Endothelial cell of umbilical vein (primary cell): ENCODE data around the gene MYLK. TPM values are rescaled to one million over a fixed set of nuclear protein-coding genes. Genes with fewer than 3 reads are reported as not detected.

Source experiments
- BruUV-seq: library from RNA; stranded (reverse); fragments of 400-500 nt; replicated peaks from 2 replicates; lab custom pipeline; 2021; lab: Mats Ljungman, UMichigan
- CTCF ChIA-PET: fragments of 300-600, 350-600 bp; sonication (Branson Sonifier 250); formaldehyde crosslinking; loops from one replicate; lab custom pipeline; 2021; ENCODE audit warnings: antibody characterized with exemption, inconsistent platforms; lab: Charles Lee
- POLR2A ChIA-PET: fragments of 300-600, 350-600 bp; sonication (Branson Sonifier 250); formaldehyde crosslinking; loops from one replicate; lab custom pipeline; 2021; ENCODE audit warnings: antibody characterized with exemption, inconsistent platforms; lab: Charles Lee
- DNase-seq: peaks from one replicate; pipeline ENCODE4 v3.0.0-alpha.2; 2011; ENCODE audit warnings: low read depth, low spot score
- FAIRE-seq: peaks from 2 replicates; lab custom pipeline; 2011; peaks lifted over from hg19 to GRCh38; lab: Jason Lieb, UNC
- H2AFZ ChIP-seq: 2 replicates; pipeline ENCODE4 v1.6.0; 2012; ENCODE audit warnings: low read depth, low read length, control low read depth, inconsistent platforms
- H3K27ac ChIP-seq: 2 replicates; pipeline ENCODE4 v1.5.1; 2011; ENCODE audit warnings: low read depth, mild to moderate bottlenecking, control low read depth, low read length, moderate library complexity; ENCODE audit not compliant: insufficient read depth
- H3K27me3 ChIP-seq, 2 experiments: 2 replicates each; pipeline versions ENCODE4 v1.6.0 to v1.6.1; 2011; ENCODE audit warnings: low read length in 2 of 2, mixed read lengths in 1 of 2; ENCODE audit not compliant: control insufficient read depth in 2 of 2, insufficient read depth in 2 of 2
- H3K36me3 ChIP-seq, 2 experiments: 2 replicates in 1 of 2; 3 replicates in 1 of 2; pipeline ENCODE4 v1.5.1; 2011; ENCODE audit warnings: low read length in 2 of 2, mild to moderate bottlenecking in 1 of 2, moderate library complexity in 1 of 2; ENCODE audit not compliant: control insufficient read depth in 2 of 2, insufficient read depth in 2 of 2; ENCODE audit errors: extremely low read depth in 1 of 2
- H3K4me1 ChIP-seq: 3 replicates; pipeline ENCODE4 v1.5.1; 2011; ENCODE audit warnings: mild to moderate bottlenecking, low read length; ENCODE audit not compliant: control insufficient read depth, insufficient read depth; ENCODE audit errors: extremely low read depth
- H3K4me2 ChIP-seq: 2 replicates; pipeline ENCODE4 v1.6.1; 2011; ENCODE audit warnings: low read length, control low read depth, mixed read lengths; ENCODE audit not compliant: insufficient read depth
- H3K4me3 ChIP-seq, 3 experiments: fragments of 200-600 bp in 1 of 3; sonication (generic), shearing (Covaris generic) in 1 of 3; replicated peaks in 1 of 3; 2 replicates each; pipeline ENCODE4 v1.5.1; 2011 to 2016; ENCODE audit warnings: control low read depth in 3 of 3, low read length in 3 of 3, mild to moderate bottlenecking in 2 of 3, inconsistent platforms in 1 of 3, low read depth in 1 of 3, moderate library complexity in 1 of 3; ENCODE audit not compliant: insufficient read depth in 1 of 3
- H3K79me2 ChIP-seq: 2 replicates; pipeline ENCODE4 v1.6.0; 2012; ENCODE audit warnings: low read length, inconsistent platforms; ENCODE audit not compliant: control insufficient read depth, insufficient read depth
- H3K9ac ChIP-seq: replicated peaks from 2 replicates; pipeline ENCODE3; 2011; ENCODE audit warnings: low read length, control low read depth; ENCODE audit not compliant: insufficient read depth; ENCODE audit errors: extremely low read depth
- H3K9me1 ChIP-seq: replicated peaks from 3 replicates; pipeline ENCODE4 v1.6.0; 2011; ENCODE audit warnings: mild to moderate bottlenecking, low read length; ENCODE audit not compliant: control insufficient read depth, insufficient read depth; ENCODE audit errors: extremely low read depth
- H3K9me3 ChIP-seq: replicated peaks from 2 replicates; pipeline ENCODE4 v1.5.1; 2012; ENCODE audit warnings: low read length, inconsistent platforms; ENCODE audit not compliant: control insufficient read depth, insufficient read depth
- H4K20me1 ChIP-seq: replicated peaks from 2 replicates; pipeline ENCODE3; 2011; ENCODE audit warnings: mild to moderate bottlenecking, low read length; ENCODE audit not compliant: control insufficient read depth, insufficient read depth; ENCODE audit errors: extremely low read depth
- FOS ChIP-seq: IDR thresholded peaks from 2 replicates; pipeline ENCODE4 v1.6.1; 2011; ENCODE audit warnings: mild to moderate bottlenecking, low read length, moderate library complexity, borderline replicate concordance; ENCODE audit not compliant: insufficient read depth
- JUN ChIP-seq: IDR thresholded peaks from 2 replicates; pipeline ENCODE4 v1.6.1; 2011; ENCODE audit warnings: borderline replicate concordance, low read depth; ENCODE audit not compliant: insufficient read length, insufficient read depth
- MYC ChIP-seq: IDR thresholded peaks from one replicate; pipeline ENCODE4 v1.6.1; 2011; ENCODE audit warnings: mild to moderate bottlenecking, low read depth, low read length
- POLR2A ChIP-seq: IDR thresholded peaks from 2 replicates; pipeline ENCODE4 v1.6.1; 2012; ENCODE audit warnings: low read depth, mild to moderate bottlenecking, control low read depth, low read length
- POLR2AphosphoS5 ChIP-seq: IDR thresholded peaks from 2 replicates; pipeline ENCODE4 v1.6.1; 2012; ENCODE audit warnings: low read depth, mild to moderate bottlenecking, control low read depth, low read length, moderate library complexity; ENCODE audit not compliant: insufficient read depth
- dilution Hi-C: fragments of 300-500 bp; cut with MboI; formaldehyde crosslinking; loops from one replicate; pipeline ENCODE4 v1.15.0; 2019; ENCODE audit warnings: low sequenced_read_pairs; ENCODE audit not compliant: extremely low pct_ligation_motif_present
- intact Hi-C: fragments of 100-400 bp; cut with micrococcal nuclease; formaldehyde crosslinking; loops from one replicate; pipeline ENCODE4 v1.10.0; 2022
- polyA plus RNA-seq, 4 experiments: library from polyadenylated mRNA; depleted of rRNA in 3 of 4; stranded (reverse) in 3 of 4; unstranded in 1 of 4; fragments of >200 nt; gene quantifications; 2 replicates each; pipeline versions ENCODE4 v1.2.1 to v1.2.3, GENCODE V29; 2011 to 2012; ENCODE audit warnings: missing spikeins in 1 of 4
- total RNA-seq: library from RNA; stranded (reverse); gene quantifications from 2 replicates; pipeline ENCODE4 v1.2.3, GENCODE V29; 2021
- TF ChIP-seq, protein P1 (sequence below), 2 donors: IDR thresholded peaks; 1 replicate in 1 of 2; 2 replicates in 1 of 2; pipeline ENCODE4 v1.5.1; 2011; ENCODE audit warnings: low read length in 2 of 2, mild to moderate bottlenecking in 2 of 2, moderate library complexity in 2 of 2, control low read depth in 1 of 2, inconsistent platforms in 1 of 2, low read depth in 1 of 2; ENCODE audit not compliant: insufficient read depth in 1 of 2; ENCODE audit errors: extremely low read depth in 1 of 2
- TF ChIP-seq, protein P2 (sequence below): IDR thresholded peaks from 2 replicates; pipeline ENCODE4 v1.6.1; 2011; ENCODE audit not compliant: insufficient read depth, insufficient read length

MYLK gene
- total and polyA plus RNA-seq, 2 donors (not counting 3 experiments of a cell fraction or from before 2014, with no cell fraction given), result 10.0 to 22.2 TPM

DNA sequence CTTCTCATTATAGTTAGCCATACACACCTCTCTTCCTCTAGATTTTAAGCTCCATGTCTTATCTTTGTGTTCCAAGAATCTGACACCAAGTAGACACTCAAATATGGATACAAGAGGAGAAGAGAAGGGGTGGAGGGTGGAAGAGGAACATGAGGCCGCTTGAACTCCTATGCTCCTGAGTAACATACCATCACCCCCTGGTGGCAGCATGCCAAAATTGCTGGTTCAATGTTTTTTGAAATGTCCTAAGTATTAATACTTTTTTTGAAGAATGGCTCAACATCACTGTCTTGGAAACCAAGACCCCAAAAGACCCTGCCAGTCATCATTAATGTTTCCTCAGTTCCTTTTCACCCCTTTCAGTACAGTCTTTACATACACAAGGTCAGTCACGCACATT is 227.4 kb downstream of the MYLK start:
- Histone ChIP-seq H3K4me1 (peaks cover 36% of the 10 kb centered on the region), H3K79me2 (no peaks in the 10 kb centered on the region), H3K36me3 (no peaks in the 10 kb centered on the region), H3K27ac (no peak overlapping the region), H3K4me2 (no peak overlapping the region), H3K9me1 (no peaks in the 10 kb centered on the region), H2AFZ (no peak overlapping the region), H3K4me3 (no peak overlapping the region), H3K9ac (no peak overlapping the region), H3K9me3 (no peaks in the 10 kb centered on the region), H3K27me3 (no peaks in the 10 kb centered on the region), H4K20me1 (no peaks in the 10 kb centered on the region)
- TF ChIP-seq JUN (no peak), POLR2A (no peak)
- TF ChIP-seq, protein P1, sequence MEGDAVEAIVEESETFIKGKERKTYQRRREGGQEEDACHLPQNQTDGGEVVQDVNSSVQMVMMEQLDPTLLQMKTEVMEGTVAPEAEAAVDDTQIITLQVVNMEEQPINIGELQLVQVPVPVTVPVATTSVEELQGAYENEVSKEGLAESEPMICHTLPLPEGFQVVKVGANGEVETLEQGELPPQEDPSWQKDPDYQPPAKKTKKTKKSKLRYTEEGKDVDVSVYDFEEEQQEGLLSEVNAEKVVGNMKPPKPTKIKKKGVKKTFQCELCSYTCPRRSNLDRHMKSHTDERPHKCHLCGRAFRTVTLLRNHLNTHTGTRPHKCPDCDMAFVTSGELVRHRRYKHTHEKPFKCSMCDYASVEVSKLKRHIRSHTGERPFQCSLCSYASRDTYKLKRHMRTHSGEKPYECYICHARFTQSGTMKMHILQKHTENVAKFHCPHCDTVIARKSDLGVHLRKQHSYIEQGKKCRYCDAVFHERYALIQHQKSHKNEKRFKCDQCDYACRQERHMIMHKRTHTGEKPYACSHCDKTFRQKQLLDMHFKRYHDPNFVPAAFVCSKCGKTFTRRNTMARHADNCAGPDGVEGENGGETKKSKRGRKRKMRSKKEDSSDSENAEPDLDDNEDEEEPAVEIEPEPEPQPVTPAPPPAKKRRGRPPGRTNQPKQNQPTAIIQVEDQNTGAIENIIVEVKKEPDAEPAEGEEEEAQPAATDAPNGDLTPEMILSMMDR (IDR thresholded peaks at IDR 0.05; ENCODE audit: extremely low read depth in 1 of 2, insufficient read depth in 1 of 2, low read depth in 1 of 2, low read length in 2 of 2), result peak in 1 of 2 donors; percentile 11
- intact Hi-C loops, result loop anchor here (10.0 kb wide), 1 partner anchor 228 kb away; the partner anchor contains the start of gene MYLK
- DNase-seq, result no peak
- dilution Hi-C loops, result no loop called here
- FAIRE-seq, result no peak
- POLR2A ChIA-PET, result no interaction called here
- no TSS peak for BruUV-seq
- CTCF ChIA-PET, result interaction anchor here (0.9 to 9.1 kb wide), 8 partner anchors 11 to 67 kb away, joined by 3 to 299 read pairs (median 54); no protein-coding TSS in a partner anchor

DNA sequence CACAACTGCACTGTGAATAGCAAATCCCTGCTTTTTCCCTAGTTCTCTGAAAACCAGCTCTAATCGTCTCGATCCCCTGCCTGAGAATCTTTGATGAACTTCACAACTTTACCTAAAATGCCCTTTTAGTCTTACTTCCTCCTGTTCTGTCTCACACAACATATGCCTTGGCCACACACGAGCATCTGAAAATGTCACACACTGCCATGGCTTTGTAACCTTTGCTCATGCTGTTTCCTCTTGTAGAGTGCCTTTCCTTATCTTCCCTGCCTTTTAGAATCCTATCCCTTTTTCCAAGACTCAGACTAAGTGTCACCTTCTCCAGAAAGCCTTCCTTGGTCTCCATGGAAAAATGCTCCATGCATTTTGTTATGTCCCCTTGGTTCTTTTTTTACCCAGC is 227.9 kb downstream of the MYLK start:
- no peak overlapping the region for H3K27ac ChIP-seq
- dilution Hi-C loops, result no loop called here
- no peak overlapping the region for H3K4me3 ChIP-seq
- TF ChIP-seq, protein P1 (IDR thresholded peaks at IDR 0.05; ENCODE audit: extremely low read depth in 1 of 2, insufficient read depth in 1 of 2, low read depth in 1 of 2, low read length in 2 of 2), result no peak
- TF ChIP-seq MYC (no peak), POLR2AphosphoS5 (no peak), JUN (no peak), FOS (no peak)
- TF ChIP-seq, protein P2, sequence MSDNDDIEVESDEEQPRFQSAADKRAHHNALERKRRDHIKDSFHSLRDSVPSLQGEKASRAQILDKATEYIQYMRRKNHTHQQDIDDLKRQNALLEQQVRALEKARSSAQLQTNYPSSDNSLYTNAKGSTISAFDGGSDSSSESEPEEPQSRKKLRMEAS, result no peak
- ChIA-PET POLR2A (no interaction called here), CTCF (interaction anchor here (0.9 to 9.1 kb wide), 7 partner anchors 11 to 67 kb away, joined by 3 to 299 read pairs (median 102); no protein-coding TSS in a partner anchor)
- no peak overlapping the region for H2AFZ ChIP-seq
- no TSS peak for BruUV-seq
- DNase-seq (no peak), FAIRE-seq (no peak)
- H3K27me3 ChIP-seq, result no peaks in the 10 kb centered on the region
- H3K4me1 ChIP-seq, result peaks cover 34% of the 10 kb centered on the region
- H3K9ac ChIP-seq, result no peak overlapping the region
- no peaks in the 10 kb centered on the region for H3K9me1 ChIP-seq
- no peak overlapping the region for H3K4me2 ChIP-seq
- intact Hi-C loops, result loop anchor here (10.0 kb wide), 1 partner anchor 229 kb away; the partner anchor contains the start of gene MYLK
- H3K9me3 ChIP-seq, result no peaks in the 10 kb centered on the region
- no peaks in the 10 kb centered on the region for H3K36me3 ChIP-seq
- no peaks in the 10 kb centered on the region for H4K20me1 ChIP-seq
- H3K79me2 ChIP-seq, result no peaks in the 10 kb centered on the region
